Large intestine (tissue), 3 donors: ENCODE data around the gene DCTN4. TPM values are rescaled to one million over a fixed set of nuclear protein-coding genes. Genes with fewer than 3 reads are reported as not detected.

Source experiments
- DNase-seq, 2 donors: peaks; one replicate each; pipeline versions ENCODE4 v3.0.0 to v3.0.0-alpha.2; 2013
- H3K27ac ChIP-seq: one replicate; pipeline ENCODE4 v1.5.1; 2013; ENCODE audit warnings: low read length
- H3K27me3 ChIP-seq: 2 replicates; pipeline ENCODE4 v1.6.1; 2013; ENCODE audit warnings: low read length; ENCODE audit not compliant: control insufficient read depth, insufficient read depth
- H3K36me3 ChIP-seq: 2 replicates; pipeline ENCODE4 v1.6.1; 2013; ENCODE audit warnings: low read length; ENCODE audit not compliant: control insufficient read depth, insufficient read depth
- H3K4me1 ChIP-seq: one replicate; pipeline ENCODE4 v1.6.1; 2013; ENCODE audit warnings: low read length; ENCODE audit not compliant: control insufficient read depth, insufficient read depth
- H3K4me3 ChIP-seq: one replicate; pipeline ENCODE4 v1.5.1; 2013; ENCODE audit warnings: low read length
- H3K9me3 ChIP-seq: one replicate; pipeline ENCODE4 v1.6.1; 2013; ENCODE audit warnings: mild to moderate bottlenecking, low read depth, low read length, moderate library complexity; ENCODE audit not compliant: control insufficient read depth
- WGBS: methylation state at CpG from one replicate; pipeline ENCODE4 v1.1.5; 2013; ENCODE audit warnings: low lambda C conversion rate; ENCODE audit not compliant: insufficient coverage; 5-methylcytosine and 5-hydroxymethylcytosine counted together
- polyA plus RNA-seq: library from polyadenylated mRNA; unstranded; fragments of 120-200 nt; gene quantifications from one replicate; pipeline ENCODE4 v1.2.1, GENCODE V29; 2013

The DCTN4 gene
- polyA plus RNA-seq, 1 donor: 49.5 TPM

GRCh38 chr5:150764530-150764929 lies 5.7 kb upstream of the DCTN4 start:
- Histone ChIP-seq H3K27ac (peak overlapping the region; percentile 16), H3K4me1 (peaks cover 17% of the 10 kb centered on the region), H3K27me3 (no peaks in the 10 kb centered on the region), H3K36me3 (no peaks in the 10 kb centered on the region), H3K9me3 (no peaks in the 10 kb centered on the region), H3K4me3 (no peak overlapping the region)
- no CpG with 5 or more reads among the region's 2 CpGs for WGBS
- no peak for DNase-seq

GRCh38 chr5:150763023-150763769 lies 4.4 kb upstream of the DCTN4 start:
- no peaks in the 10 kb centered on the region for H3K27me3 ChIP-seq
- peak; percentile 56 to 73 for DNase-seq
- no peak overlapping the region for H3K4me3 ChIP-seq
- 28% methylated on average over 2 of the region's 7 CpGs for WGBS
- H3K36me3 ChIP-seq: no peaks in the 10 kb centered on the region
- peaks cover 20% of the 10 kb centered on the region for H3K4me1 ChIP-seq
- H3K9me3 ChIP-seq: no peaks in the 10 kb centered on the region
- H3K27ac ChIP-seq: no peak overlapping the region

- Histone ChIP-seq H3K36me3 (no peaks in the 10 kb centered on the region), H3K4me1 (peaks cover 20% of the 10 kb centered on the region), H3K4me3 (no peak overlapping the region), H3K9me3 (no peaks in the 10 kb centered on the region), H3K27me3 (no peaks in the 10 kb centered on the region), H3K27ac (no peak overlapping the region)
- 83% methylated on average over 2 of the region's 5 CpGs for WGBS
- DNase-seq: no peak
Measured at GRCh38 chr5:150762211-150762610, 3.4 kb upstream of the DCTN4 start.

DNA sequence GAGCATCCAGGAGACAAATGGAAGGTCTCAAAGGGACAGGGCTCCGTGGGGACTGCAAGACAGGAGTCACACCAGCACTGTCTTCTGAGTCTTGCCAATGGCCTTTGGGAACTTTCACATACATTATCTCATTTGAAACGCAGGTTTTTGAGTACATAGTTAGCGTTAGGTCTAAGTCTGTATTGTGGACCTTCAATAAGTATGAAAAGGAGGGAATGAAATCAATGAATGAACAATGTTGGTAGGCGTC lies 442 bp upstream of the DCTN4 start:
- H3K9me3 ChIP-seq: no peaks in the 10 kb centered on the region
- DNase-seq: no peak
- peak overlapping the region; percentile 77 for H3K4me3 ChIP-seq
- peaks cover 12% of the 10 kb centered on the region for H3K4me1 ChIP-seq
- WGBS: 100% methylated on average over 2 of the region's 4 CpGs
- H3K27ac ChIP-seq: peak overlapping the region; percentile 97
- H3K36me3 ChIP-seq: peaks cover 12% of the 10 kb centered on the region
- no peaks in the 10 kb centered on the region for H3K27me3 ChIP-seq

- peaks cover 22% of the 10 kb centered on the region for H3K36me3 ChIP-seq
- no CpG with 5 or more reads among the region's 12 CpGs for WGBS
- DNase-seq: no peak
- H3K4me3 ChIP-seq: peak overlapping the region; percentile 77
- no peaks in the 10 kb centered on the region for H3K27me3 ChIP-seq
- peaks cover 3% of the 10 kb centered on the region for H3K4me1 ChIP-seq
- H3K9me3 ChIP-seq: no peaks in the 10 kb centered on the region
- H3K27ac ChIP-seq: peak overlapping the region; percentile 97
Measured at GRCh38 chr5:150758203-150758530, 650 bp downstream of the DCTN4 start.

DNA sequence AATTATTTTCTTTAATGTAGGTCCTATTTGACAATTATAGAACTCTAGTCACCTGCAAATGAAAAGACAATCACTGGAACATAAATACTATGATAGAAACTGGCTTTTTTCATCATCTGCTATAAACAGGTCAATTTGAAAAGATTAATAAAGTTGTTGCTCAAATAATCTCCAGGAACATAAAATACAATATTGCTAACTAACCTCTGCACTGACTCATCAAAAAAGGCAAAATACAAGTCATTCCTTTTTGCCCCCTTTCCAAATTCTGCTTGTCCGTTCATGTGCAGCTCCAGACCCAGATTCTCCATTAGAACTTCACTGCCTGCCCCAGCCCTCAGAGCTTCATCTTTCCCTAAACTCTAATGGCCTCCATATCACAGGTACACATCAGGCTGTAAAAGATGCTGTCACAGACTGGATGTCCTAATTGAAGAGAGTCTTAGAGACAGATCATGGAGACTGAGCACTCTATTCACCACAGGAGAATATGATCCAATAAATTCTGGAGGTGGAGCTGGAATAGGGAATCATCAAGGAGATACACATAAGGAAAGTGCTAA lies 1.6 kb downstream of the DCTN4 start:
- DNase-seq: peak in 1 of 2 donors; percentile 6
- no peak overlapping the region for H3K4me3 ChIP-seq
- no peaks in the 10 kb centered on the region for H3K9me3 ChIP-seq
- WGBS: no CpG with 5 or more reads among the region's 1 CpG
- no peak overlapping the region for H3K27ac ChIP-seq
- peaks cover 3% of the 10 kb centered on the region for H3K4me1 ChIP-seq
- H3K36me3 ChIP-seq: peaks cover 26% of the 10 kb centered on the region
- no peaks in the 10 kb centered on the region for H3K27me3 ChIP-seq

- no peaks in the 10 kb centered on the region for H3K4me1 ChIP-seq
Measured at GRCh38 chr5:150753863-150754262, 5.0 kb downstream of the DCTN4 start.

GRCh38 chr5:150753463-150753862 lies 5.4 kb downstream of the DCTN4 start:
- Histone ChIP-seq H3K36me3 (peaks cover 34% of the 10 kb centered on the region), H3K4me3 (no peak overlapping the region), H3K27ac (no peak overlapping the region), H3K27me3 (no peaks in the 10 kb centered on the region), H3K9me3 (no peaks in the 10 kb centered on the region), H3K4me1 (no peaks in the 10 kb centered on the region)
- DNase-seq: no peak
- WGBS: no CpG with 5 or more reads among the region's 5 CpGs

More at GRCh38 chr5:150753863-150754262, 5.0 kb downstream of the DCTN4 start:
- Histone ChIP-seq H3K27ac (no peak overlapping the region), H3K27me3 (no peaks in the 10 kb centered on the region), H3K9me3 (no peaks in the 10 kb centered on the region), H3K4me3 (no peak overlapping the region), H3K36me3 (peaks cover 34% of the 10 kb centered on the region)
- 50% methylated on average over 1 of the region's 1 CpG for WGBS
- DNase-seq: no peak

GRCh38 chr5:150751096-150751891 lies 7.5 kb downstream of the DCTN4 start:
- peaks cover 34% of the 10 kb centered on the region for H3K36me3 ChIP-seq
- H3K27ac ChIP-seq: no peak overlapping the region
- DNase-seq: no peak
- WGBS: 67% methylated on average over 1 of the region's 3 CpGs
- H3K27me3 ChIP-seq: no peaks in the 10 kb centered on the region
- H3K4me3 ChIP-seq: no peak overlapping the region
- no peaks in the 10 kb centered on the region for H3K4me1 ChIP-seq
- H3K9me3 ChIP-seq: no peaks in the 10 kb centered on the region

DNA sequence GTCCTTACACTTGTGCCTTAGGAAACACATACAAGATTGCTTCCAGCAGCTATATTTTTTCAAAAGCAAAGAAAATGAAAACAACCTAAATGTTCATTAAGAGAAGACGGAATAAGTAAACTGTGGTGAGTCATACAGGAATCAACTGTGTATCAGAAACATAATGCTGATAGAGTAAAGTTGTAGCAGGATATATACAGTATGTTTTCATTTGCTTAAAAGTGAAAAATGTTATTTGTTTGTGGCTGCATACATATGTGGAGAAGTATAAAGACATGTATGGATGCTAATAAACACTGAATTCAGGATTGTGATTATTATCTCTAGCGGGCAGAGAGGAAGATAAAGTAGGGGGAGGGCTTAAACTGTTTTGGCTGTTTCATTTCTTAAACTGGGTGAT lies 8.3 kb downstream of the DCTN4 start:
- WGBS: 83% methylated on average over 2 of the region's 2 CpGs
- no peak for DNase-seq
- no peaks in the 10 kb centered on the region for H3K27me3 ChIP-seq
- H3K4me1 ChIP-seq: no peaks in the 10 kb centered on the region
- H3K9me3 ChIP-seq: no peaks in the 10 kb centered on the region
- H3K36me3 ChIP-seq: peaks cover 32% of the 10 kb centered on the region
- H3K27ac ChIP-seq: no peak overlapping the region
- no peak overlapping the region for H3K4me3 ChIP-seq
